ENCODE measurements around the gene CSNK1G2.

GRCh38 chr19:2016041-2016807 lies 75.3 kb downstream of the CSNK1G2 start:
- TF ChIP-seq, protein P1, sequence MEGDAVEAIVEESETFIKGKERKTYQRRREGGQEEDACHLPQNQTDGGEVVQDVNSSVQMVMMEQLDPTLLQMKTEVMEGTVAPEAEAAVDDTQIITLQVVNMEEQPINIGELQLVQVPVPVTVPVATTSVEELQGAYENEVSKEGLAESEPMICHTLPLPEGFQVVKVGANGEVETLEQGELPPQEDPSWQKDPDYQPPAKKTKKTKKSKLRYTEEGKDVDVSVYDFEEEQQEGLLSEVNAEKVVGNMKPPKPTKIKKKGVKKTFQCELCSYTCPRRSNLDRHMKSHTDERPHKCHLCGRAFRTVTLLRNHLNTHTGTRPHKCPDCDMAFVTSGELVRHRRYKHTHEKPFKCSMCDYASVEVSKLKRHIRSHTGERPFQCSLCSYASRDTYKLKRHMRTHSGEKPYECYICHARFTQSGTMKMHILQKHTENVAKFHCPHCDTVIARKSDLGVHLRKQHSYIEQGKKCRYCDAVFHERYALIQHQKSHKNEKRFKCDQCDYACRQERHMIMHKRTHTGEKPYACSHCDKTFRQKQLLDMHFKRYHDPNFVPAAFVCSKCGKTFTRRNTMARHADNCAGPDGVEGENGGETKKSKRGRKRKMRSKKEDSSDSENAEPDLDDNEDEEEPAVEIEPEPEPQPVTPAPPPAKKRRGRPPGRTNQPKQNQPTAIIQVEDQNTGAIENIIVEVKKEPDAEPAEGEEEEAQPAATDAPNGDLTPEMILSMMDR (conservative IDR thresholded peaks at IDR 0.05; ENCODE audit: low read depth in 2 of 2), result no peak
- TF ChIP-seq EZH2phosphoT487 (IDR thresholded peaks at IDR 0.05; ENCODE audit: unreplicated experiment), result no peak
- no peak for TF ChIP-seq EZH2 (IDR thresholded peaks at IDR 0.05; ENCODE audit: low read depth, unreplicated experiment)
- TF ChIP-seq JUNB (IDR thresholded peaks at IDR 0.05; ENCODE audit: unreplicated experiment), result no peak
- no peak for TF ChIP-seq POLR2AphosphoS5 (IDR thresholded peaks at IDR 0.05; ENCODE audit: low read depth)
- TF ChIP-seq REST (IDR thresholded peaks at IDR 0.05; ENCODE audit: unreplicated experiment), result no peak
- no peak for TF ChIP-seq CREB1 (CRISPR knock-in tag; IDR thresholded peaks at IDR 0.05; ENCODE audit: low read depth)
- TF ChIP-seq ZNF462 (CRISPR knock-in tag; IDR thresholded peaks at IDR 0.05), result no peak

Data from GM23338 (cell line).